ENCODE data around the gene PDZD4.

Gene PDZD4

DNA sequence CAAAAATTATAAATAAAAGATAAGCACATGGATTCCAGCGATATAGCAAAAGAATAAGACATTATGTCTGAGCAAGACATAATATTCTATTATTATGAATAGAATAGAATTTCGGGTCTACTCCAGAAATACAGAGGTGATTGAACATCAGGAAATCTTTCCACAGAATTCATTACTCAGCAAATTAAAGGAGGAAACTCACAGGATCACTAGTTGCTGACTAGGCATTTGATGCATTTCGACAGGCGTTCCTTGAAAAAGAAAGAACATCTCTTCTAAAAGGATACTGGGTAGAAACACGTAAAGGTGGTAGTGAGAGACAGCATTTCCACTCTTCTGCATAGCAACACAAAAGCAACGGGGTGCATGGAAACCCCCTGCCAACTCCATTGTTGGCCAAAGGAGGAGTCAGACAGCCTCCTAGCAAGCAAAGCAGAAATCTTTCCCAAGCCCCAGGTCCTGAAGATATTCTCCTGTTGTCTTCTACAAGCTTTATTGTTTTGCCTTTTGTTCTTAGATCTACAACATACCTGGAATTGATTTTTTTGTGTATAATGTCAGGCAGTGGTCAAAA lies 14.3 kb upstream of the PDZD4 start:
- in situ Hi-C loops (cut with HindIII; ENCODE audit: low pct_ligation_motif_present, low sequenced_read_pairs) = no loop called here
- Histone ChIP-seq H3K27ac (no peak overlapping the region), H3K36me3 (replicated peaks) (no peaks in the 10 kb centered on the region), H3K4me3 (ENCODE audit: low read depth, low read length) (no peak overlapping the region), H3K27me3 (replicated peaks) (peaks cover 5% of the 10 kb centered on the region)
- no peak for DNase-seq
- TF ChIP-seq, protein P1, sequence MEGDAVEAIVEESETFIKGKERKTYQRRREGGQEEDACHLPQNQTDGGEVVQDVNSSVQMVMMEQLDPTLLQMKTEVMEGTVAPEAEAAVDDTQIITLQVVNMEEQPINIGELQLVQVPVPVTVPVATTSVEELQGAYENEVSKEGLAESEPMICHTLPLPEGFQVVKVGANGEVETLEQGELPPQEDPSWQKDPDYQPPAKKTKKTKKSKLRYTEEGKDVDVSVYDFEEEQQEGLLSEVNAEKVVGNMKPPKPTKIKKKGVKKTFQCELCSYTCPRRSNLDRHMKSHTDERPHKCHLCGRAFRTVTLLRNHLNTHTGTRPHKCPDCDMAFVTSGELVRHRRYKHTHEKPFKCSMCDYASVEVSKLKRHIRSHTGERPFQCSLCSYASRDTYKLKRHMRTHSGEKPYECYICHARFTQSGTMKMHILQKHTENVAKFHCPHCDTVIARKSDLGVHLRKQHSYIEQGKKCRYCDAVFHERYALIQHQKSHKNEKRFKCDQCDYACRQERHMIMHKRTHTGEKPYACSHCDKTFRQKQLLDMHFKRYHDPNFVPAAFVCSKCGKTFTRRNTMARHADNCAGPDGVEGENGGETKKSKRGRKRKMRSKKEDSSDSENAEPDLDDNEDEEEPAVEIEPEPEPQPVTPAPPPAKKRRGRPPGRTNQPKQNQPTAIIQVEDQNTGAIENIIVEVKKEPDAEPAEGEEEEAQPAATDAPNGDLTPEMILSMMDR (IDR thresholded peaks at IDR 0.05; ENCODE audit: low read depth, low read length, missing control alignments) = no peak

- Histone ChIP-seq H3K4me3 (ENCODE audit: low read depth, low read length) (no peak overlapping the region), H3K27me3 (replicated peaks) (no peaks in the 10 kb centered on the region), H3K36me3 (replicated peaks) (no peaks in the 10 kb centered on the region), H3K27ac (no peak overlapping the region)
- DNase-seq = no peak
- TF ChIP-seq, protein P1 (IDR thresholded peaks at IDR 0.05; ENCODE audit: low read depth, low read length, missing control alignments) = no peak
- in situ Hi-C loops (cut with HindIII; ENCODE audit: low pct_ligation_motif_present, low sequenced_read_pairs) = no loop called here
These were observed 6.6 kb upstream of the PDZD4 start for GRCh38 chrX:153836921-153837320.

DNA sequence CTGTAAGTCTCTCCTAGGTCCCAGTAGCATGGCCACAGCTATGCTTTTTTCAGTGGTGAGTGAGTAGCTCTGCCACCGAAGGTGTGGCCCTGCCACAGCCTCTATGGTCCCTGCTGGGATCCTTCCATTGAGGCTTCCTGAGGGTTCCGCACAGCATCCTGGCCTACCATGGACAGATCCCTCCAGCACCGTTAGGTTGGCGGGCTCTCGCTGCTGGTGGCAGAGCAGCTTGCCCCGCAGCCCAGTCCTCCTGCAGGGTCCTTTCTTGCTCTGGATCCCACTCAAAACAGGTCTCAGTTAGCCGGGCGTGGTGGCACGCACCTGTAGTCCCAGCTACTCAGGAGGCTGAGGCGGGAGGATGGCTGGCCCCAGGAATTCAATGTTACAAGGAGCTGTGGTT lies 2.4 kb upstream of the PDZD4 start:
- TF ChIP-seq, protein P1 (IDR thresholded peaks at IDR 0.05; ENCODE audit: low read depth, low read length, missing control alignments) = no peak

GRCh38 chrX:153831429-153832150 lies 1.2 kb upstream of the PDZD4 start:
- TF ChIP-seq, protein P1 (IDR thresholded peaks at IDR 0.05; ENCODE audit: low read depth, low read length, missing control alignments) = no peak
- in situ Hi-C loops (cut with HindIII; ENCODE audit: low pct_ligation_motif_present, low sequenced_read_pairs) = no loop called here
- Histone ChIP-seq H3K27ac (no peak overlapping the region), H3K36me3 (replicated peaks) (no peaks in the 10 kb centered on the region), H3K27me3 (replicated peaks) (peaks cover 22% of the 10 kb centered on the region), H3K4me3 (ENCODE audit: low read depth, low read length) (no peak overlapping the region)
- DNase-seq = no peak

More for the DNA sequence above, 2.4 kb upstream of the PDZD4 start:
- in situ Hi-C loops (cut with HindIII; ENCODE audit: low pct_ligation_motif_present, low sequenced_read_pairs) = no loop called here
- H3K27ac ChIP-seq = no peak overlapping the region
- no peaks in the 10 kb centered on the region for H3K36me3 ChIP-seq (replicated peaks)
- DNase-seq = no peak
- H3K27me3 ChIP-seq (replicated peaks) = peaks cover 22% of the 10 kb centered on the region
- no peak overlapping the region for H3K4me3 ChIP-seq (ENCODE audit: low read depth, low read length)

DNA sequence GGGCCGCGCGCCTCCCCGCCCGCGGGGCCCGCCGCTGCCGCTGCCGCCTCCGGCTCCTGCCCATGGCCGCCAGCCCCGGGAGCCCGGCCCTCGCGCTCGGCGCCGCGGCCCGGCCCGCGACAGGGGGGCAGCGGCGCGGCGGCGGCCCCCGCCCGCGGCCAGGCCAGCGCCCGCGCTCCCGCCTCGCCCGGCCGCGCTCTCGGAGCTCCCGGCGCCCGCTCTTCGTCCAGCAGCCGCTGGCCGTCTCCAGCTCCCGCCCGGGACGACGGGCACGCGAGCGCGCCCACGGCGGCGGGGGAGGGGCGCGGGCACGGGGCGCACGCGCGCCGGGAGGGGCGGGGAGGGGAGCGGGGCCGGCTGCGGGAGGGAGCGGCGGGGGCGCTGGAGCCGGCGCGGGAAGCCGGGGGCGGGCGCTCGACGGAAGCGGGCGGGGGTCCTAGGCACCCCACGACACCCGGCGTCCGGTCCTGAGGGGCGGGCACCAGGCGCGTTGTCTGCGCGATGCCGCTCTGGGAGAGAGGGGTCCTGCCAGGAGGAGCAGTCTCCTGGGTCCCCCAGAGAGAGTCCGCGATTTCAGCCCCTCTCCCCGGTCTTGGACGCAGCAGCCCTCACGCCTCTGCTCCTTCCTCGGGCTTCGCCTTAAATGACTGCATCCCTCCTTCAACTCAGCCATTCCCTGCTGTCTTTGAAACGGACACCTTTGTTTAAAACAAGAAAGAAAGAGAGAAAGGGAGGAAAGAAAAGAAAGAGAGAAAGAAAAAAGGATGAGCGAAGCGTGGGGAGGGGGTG lies 490 bp upstream of the PDZD4 start:
- DNase-seq = no peak
- Histone ChIP-seq H3K36me3 (replicated peaks) (no peaks in the 10 kb centered on the region), H3K4me3 (ENCODE audit: low read depth, low read length) (no peak overlapping the region), H3K27me3 (replicated peaks) (peaks cover 22% of the 10 kb centered on the region), H3K27ac (no peak overlapping the region)
- in situ Hi-C loops (cut with HindIII; ENCODE audit: low pct_ligation_motif_present, low sequenced_read_pairs) = no loop called here
- TF ChIP-seq, protein P1 (IDR thresholded peaks at IDR 0.05; ENCODE audit: low read depth, low read length, missing control alignments) = no peak

Data from brain microvascular endothelial cell (primary cell).